ENCODE measurements around the gene ACOX1. TPM values are rescaled to one million over a fixed set of nuclear protein-coding genes. Genes with fewer than 3 reads are reported as not detected.

Gene ACOX1
- total RNA-seq, 1 experiment from 2014 or later: 40.9 TPM

GRCh38 chr17:75940727-75941441, 38.1 kb downstream of the ACOX1 start, which contains the start of gene FBF1:
Gene FBF1 (minus strand): TSS chr17:75941042. CDS start chr17:75938149, 2,893 bp downstream.
- Mint-ChIP-seq H3K36me3 (peaks cover 2% of the 10 kb centered on the region), H3K4me3 (peak within 1 kb of the TSS; percentile 90), H3K4me1 (peaks cover 16% of the 10 kb centered on the region), H3K9me3 (no peaks in the 10 kb centered on the region), H3K27me3 (ENCODE audit: low read depth) (no peaks in the 10 kb centered on the region), H3K27ac (peak within 1 kb of the TSS; percentile 97)
- ChIA-PET CTCF (interaction anchor here (0.7 to 2.4 kb wide), 15 partner anchors 12 to 338 kb away, joined by 3 to 15 read pairs (median 4); partner anchors contain the start of genes ACOX1, CDK3, GALR2 and MRPL38), POLR2A (interaction anchor here (0.7 to 1.1 kb wide), 7 partner anchors 19 to 85 kb away, joined by 3 to 7 read pairs (median 5); partner anchors contain the start of genes ACOX1, MRPL38 and WBP2)
- DNase-seq (ENCODE audit: low spot score) (peak; percentile 97), ATAC-seq (peak; percentile 98)
- TF ChIP-seq ZNF671 (CRISPR knock-in tag; IDR thresholded peaks at IDR 0.05) (peak; percentile 74; the same call in 1 of the 2 replicates), SP1 (CRISPR knock-in tag; conservative IDR thresholded peaks at IDR 0.05) (peak; percentile 85), ARID4B (CRISPR knock-in tag; IDR thresholded peaks at IDR 0.05; ENCODE audit: borderline replicate concordance) (peak; percentile 52; the same call in 1 of the 2 replicates), ZMAT4 (CRISPR knock-in tag; IDR thresholded peaks at IDR 0.05) (no peak), ZNF263 (CRISPR knock-in tag; IDR thresholded peaks at IDR 0.05; ENCODE audit: low read depth) (no peak), STAT6 (CRISPR knock-in tag; conservative IDR thresholded peaks at IDR 0.05; ENCODE audit: low read depth) (no peak), ZNF317 (CRISPR knock-in tag; IDR thresholded peaks at IDR 0.05; ENCODE audit: borderline replicate concordance, low read depth) (no peak; the same call in 1 of the 2 replicates), TCF7 (CRISPR knock-in tag; IDR thresholded peaks at IDR 0.05; ENCODE audit: low read depth) (no peak), GRHL2 (CRISPR knock-in tag; IDR thresholded peaks at IDR 0.05; ENCODE audit: insufficient replicate concordance, severe bottlenecking) (no peak), FOXP1 (CRISPR knock-in tag; IDR thresholded peaks at IDR 0.05; ENCODE audit: borderline replicate concordance) (peak; percentile 94), ZNF396 (CRISPR knock-in tag; IDR thresholded peaks at IDR 0.05; ENCODE audit: borderline replicate concordance) (no peak), ATF2 (CRISPR knock-in tag; IDR thresholded peaks at IDR 0.05; ENCODE audit: borderline replicate concordance, low read depth) (no peak), CREM (CRISPR knock-in tag; IDR thresholded peaks at IDR 0.05) (peak; percentile 77; the same call in 1 of the 2 replicates), TEAD1 (CRISPR knock-in tag; IDR thresholded peaks at IDR 0.05) (peak; percentile 89), PRDM15 (CRISPR knock-in tag; IDR thresholded peaks at IDR 0.05) (peak; percentile 68), ZNF425 (CRISPR knock-in tag; conservative IDR thresholded peaks at IDR 0.05) (no peak), FOXJ3 (CRISPR knock-in tag; IDR thresholded peaks at IDR 0.05; ENCODE audit: borderline replicate concordance) (no peak), CBFB (CRISPR knock-in tag; IDR thresholded peaks at IDR 0.05; ENCODE audit: low read depth) (peak; percentile 73; the same call in 1 of the 2 replicates), ZNF121 (CRISPR knock-in tag; IDR thresholded peaks at IDR 0.05) (no peak), ETV6 (CRISPR knock-in tag; IDR thresholded peaks at IDR 0.05) (peak; percentile 60; the same call in 1 of the 2 replicates)

Measured in WTC11 (cell line).